HEK293T (cell line): ENCODE data around the gene ADAMTS13.

Experiments used
- ARNT ChIP-seq: fragments of 450-650 bp; IDR thresholded peaks from 2 replicates; pipeline ENCODE4 v1.6.1; 2017; ENCODE audit warnings: mild to moderate bottlenecking
- BHLHE40 ChIP-seq: fragments of 450-650 bp; IDR thresholded peaks from 2 replicates; pipeline ENCODE4 v1.6.1; 2016; ENCODE audit warnings: mild to moderate bottlenecking, moderate library complexity, borderline replicate concordance
- ELF4 ChIP-seq: fragments of 450-650 bp; IDR thresholded peaks from 2 replicates; pipeline ENCODE4 v1.6.1; 2017; ENCODE audit warnings: antibody characterized with exemption
- FOXA1 ChIP-seq: fragments of 450-650 bp; IDR thresholded peaks from 2 replicates; pipeline ENCODE4 v1.6.1; 2016; ENCODE audit warnings: mild to moderate bottlenecking
- FOXM1 ChIP-seq: fragments of 450-650 bp; IDR thresholded peaks from 2 replicates; pipeline ENCODE4 v1.6.1; 2017; ENCODE audit warnings: mild to moderate bottlenecking, borderline replicate concordance
- HDGF ChIP-seq: fragments of 450-650 bp; IDR thresholded peaks from 2 replicates; pipeline ENCODE4 v1.6.1; 2017; ENCODE audit warnings: antibody characterized with exemption, borderline replicate concordance
- LEF1 ChIP-seq: fragments of 450-650 bp; IDR thresholded peaks from 2 replicates; pipeline ENCODE4 v1.6.1; 2017; ENCODE audit warnings: mild to moderate bottlenecking, borderline replicate concordance
- PKNOX1 ChIP-seq: fragments of 450-650 bp; IDR thresholded peaks from 2 replicates; pipeline ENCODE4 v1.6.1; 2016
- SP1 ChIP-seq: fragments of 450-650 bp; IDR thresholded peaks from 2 replicates; pipeline ENCODE4 v1.6.1; 2017
- SUZ12 ChIP-seq: fragments of 450-650 bp; IDR thresholded peaks from 2 replicates; pipeline ENCODE4 v1.6.1; 2016; ENCODE audit warnings: mild to moderate bottlenecking
- ZNF384 ChIP-seq: fragments of 450-650 bp; IDR thresholded peaks from 2 replicates; pipeline ENCODE4 v1.6.1; 2016

GRCh38 chr9:133468374-133468773 is 46.2 kb downstream of the ADAMTS13 start:
- no peak for TF ChIP-seq HDGF
- no peak for TF ChIP-seq FOXA1
- TF ChIP-seq ELF4: no peak
- no peak for TF ChIP-seq SP1
- TF ChIP-seq BHLHE40: no peak
- TF ChIP-seq ZNF384: no peak
- no peak for TF ChIP-seq SUZ12
- TF ChIP-seq ARNT: no peak
- TF ChIP-seq LEF1: no peak
- no peak for TF ChIP-seq FOXM1
- no peak for TF ChIP-seq PKNOX1
